MM.1S (cell line): Measurements from ENCODE around the gene CHD6.

ENCODE experiments used
- DNase-seq: peaks from one replicate; pipeline ENCODE4 v3.0.0-alpha.2; 2015
- H2AFZ ChIP-seq: fragments of 300-600 bp; sonication (generic); 2 replicates; pipeline ENCODE4 v1.6.0; 2016; ENCODE audit warnings: antibody characterized with exemption, low read length
- H3F3A ChIP-seq: fragments of 300-600 bp; sonication (generic); 2 replicates; pipeline ENCODE4 v1.6.1; 2016; ENCODE audit warnings: mild to moderate bottlenecking, antibody characterized with exemption, low read length, moderate library complexity, mixed read lengths; ENCODE audit not compliant: insufficient read depth
- H3K27ac ChIP-seq: fragments of 300-600 bp; sonication (generic); 2 replicates; pipeline ENCODE4 v1.5.1; 2016; ENCODE audit warnings: mild to moderate bottlenecking, low read length
- H3K27me3 ChIP-seq: fragments of 300-600 bp; sonication (generic); replicated peaks from 2 replicates; pipeline ENCODE4 v1.6.0; 2016; ENCODE audit warnings: low read length; ENCODE audit not compliant: insufficient read depth
- H3K36me3 ChIP-seq: fragments of 300-600 bp; sonication (generic); replicated peaks from 2 replicates; pipeline ENCODE4 v1.6.1; 2016; ENCODE audit warnings: mild to moderate bottlenecking, low read length, mixed read lengths; ENCODE audit not compliant: insufficient read depth
- H3K4me1 ChIP-seq: fragments of 300-600 bp; sonication (generic); 2 replicates; pipeline ENCODE4 v1.6.1; 2016; ENCODE audit warnings: low read length, mixed read lengths
- H3K4me2 ChIP-seq: fragments of 300-600 bp; sonication (generic); 2 replicates; pipeline ENCODE4 v1.6.0; 2016; ENCODE audit warnings: low read depth, low read length
- H3K4me3 ChIP-seq: fragments of 300-600 bp; sonication (generic); 2 replicates; pipeline ENCODE4 v1.5.1; 2016; ENCODE audit warnings: low read length, mixed read lengths
- H3K79me2 ChIP-seq: fragments of 300-600 bp; sonication (generic); 2 replicates; pipeline ENCODE4 v1.6.1; 2016; ENCODE audit warnings: mixed run types, low read length, mixed read lengths
- H3K9ac ChIP-seq: fragments of 300-600 bp; sonication (generic); 2 replicates; pipeline ENCODE4 v1.6.1; 2016; ENCODE audit warnings: low read length, mixed read lengths
- H3K9me2 ChIP-seq: fragments of 300-600 bp; sonication (generic); replicated peaks from 2 replicates; pipeline ENCODE4 v1.6.1; 2016; ENCODE audit warnings: mild to moderate bottlenecking, low read length, mixed read lengths; ENCODE audit not compliant: insufficient read depth
- H3K9me3 ChIP-seq: fragments of 300-600 bp; sonication (generic); replicated peaks from 2 replicates; pipeline ENCODE4 v1.6.1; 2016; ENCODE audit warnings: mild to moderate bottlenecking, low read length, mixed read lengths; ENCODE audit not compliant: insufficient read depth
- H4K20me1 ChIP-seq: fragments of 300-600 bp; sonication (generic); 2 replicates; pipeline ENCODE4 v1.6.1; 2016; ENCODE audit warnings: mild to moderate bottlenecking, low read length, moderate library complexity, mixed read lengths; ENCODE audit not compliant: insufficient read depth
- EZH2 ChIP-seq: fragments of 300-600 bp; sonication (generic); optimal IDR thresholded peaks from 2 replicates; pipeline ENCODE3; 2017; ENCODE audit warnings: low read depth, mild to moderate bottlenecking, antibody characterized with exemption, low read length, mixed read lengths
- EZH2phosphoT487 ChIP-seq: fragments of 300-600 bp; sonication (generic); IDR thresholded peaks from 2 replicates; pipeline ENCODE4 v1.6.1; 2018; ENCODE audit warnings: antibody characterized with exemption, low read length
- TF ChIP-seq, protein P1 (sequence below): fragments of 300-600 bp; sonication (generic); IDR thresholded peaks from 2 replicates; pipeline ENCODE4 v1.5.1; 2016; ENCODE audit warnings: antibody characterized with exemption, low read length, mixed read lengths

The CHD6 gene

DNA sequence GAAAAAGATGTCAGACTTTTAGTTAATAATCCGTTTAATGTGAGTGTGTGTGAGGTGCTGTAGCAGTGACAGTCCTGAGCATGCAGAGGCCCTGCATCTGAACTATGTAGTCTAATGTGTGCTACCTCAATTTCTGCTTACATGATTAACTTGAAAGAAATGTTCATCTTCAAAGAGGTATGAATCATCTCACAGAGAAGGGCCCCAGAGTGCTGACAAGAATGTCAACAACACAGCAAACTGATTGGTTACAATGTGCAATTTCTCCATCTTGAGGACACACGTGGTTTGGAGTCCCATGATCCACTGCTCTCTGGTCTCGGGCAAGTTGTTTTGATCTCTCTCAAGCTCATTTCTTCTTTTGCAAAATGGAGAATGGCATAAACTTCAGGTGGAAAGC, 189.9 kb downstream of the CHD6 start:
- DNase-seq: no peak

DNA sequence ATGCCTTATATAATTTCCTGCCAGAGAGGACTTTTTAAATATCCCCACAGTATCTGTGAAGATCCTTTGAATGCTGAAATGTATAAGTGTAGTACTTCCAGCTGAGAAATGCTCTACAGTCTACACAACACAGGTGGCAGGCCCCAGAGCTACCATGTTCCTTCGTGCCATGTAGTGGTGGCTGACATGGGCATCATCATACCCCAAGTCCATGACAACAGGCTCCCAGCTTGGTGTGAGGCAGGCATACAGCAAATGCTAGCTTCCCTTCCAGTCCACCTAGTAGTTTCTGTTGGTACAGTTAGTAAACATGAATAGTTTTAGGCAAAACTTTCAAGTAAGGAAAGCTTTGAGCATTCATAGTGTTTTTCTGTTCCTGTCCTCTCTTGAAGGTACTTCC, 190.3 kb downstream of the CHD6 start:
- peaks cover 6% of the 10 kb centered on the region; the same call in 1 of the 2 replicates for H3F3A ChIP-seq
- H3K27me3 ChIP-seq: no peaks in the 10 kb centered on the region
- TF ChIP-seq, protein P1, sequence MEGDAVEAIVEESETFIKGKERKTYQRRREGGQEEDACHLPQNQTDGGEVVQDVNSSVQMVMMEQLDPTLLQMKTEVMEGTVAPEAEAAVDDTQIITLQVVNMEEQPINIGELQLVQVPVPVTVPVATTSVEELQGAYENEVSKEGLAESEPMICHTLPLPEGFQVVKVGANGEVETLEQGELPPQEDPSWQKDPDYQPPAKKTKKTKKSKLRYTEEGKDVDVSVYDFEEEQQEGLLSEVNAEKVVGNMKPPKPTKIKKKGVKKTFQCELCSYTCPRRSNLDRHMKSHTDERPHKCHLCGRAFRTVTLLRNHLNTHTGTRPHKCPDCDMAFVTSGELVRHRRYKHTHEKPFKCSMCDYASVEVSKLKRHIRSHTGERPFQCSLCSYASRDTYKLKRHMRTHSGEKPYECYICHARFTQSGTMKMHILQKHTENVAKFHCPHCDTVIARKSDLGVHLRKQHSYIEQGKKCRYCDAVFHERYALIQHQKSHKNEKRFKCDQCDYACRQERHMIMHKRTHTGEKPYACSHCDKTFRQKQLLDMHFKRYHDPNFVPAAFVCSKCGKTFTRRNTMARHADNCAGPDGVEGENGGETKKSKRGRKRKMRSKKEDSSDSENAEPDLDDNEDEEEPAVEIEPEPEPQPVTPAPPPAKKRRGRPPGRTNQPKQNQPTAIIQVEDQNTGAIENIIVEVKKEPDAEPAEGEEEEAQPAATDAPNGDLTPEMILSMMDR: no peak
- TF ChIP-seq EZH2phosphoT487 (no peak), EZH2 (no peak)
- H3K79me2 ChIP-seq: no peaks in the 10 kb centered on the region
- no peak overlapping the region for H3K4me2 ChIP-seq
- no peaks in the 10 kb centered on the region for H3K36me3 ChIP-seq
- H3K4me1 ChIP-seq: peaks cover 8% of the 10 kb centered on the region
- H3K9me2 ChIP-seq: no peaks in the 10 kb centered on the region
- H3K9ac ChIP-seq: no peak overlapping the region
- H3K4me3 ChIP-seq: no peak overlapping the region
- no peaks in the 10 kb centered on the region for H4K20me1 ChIP-seq
- H2AFZ ChIP-seq: no peak overlapping the region
- no peak for DNase-seq
- no peaks in the 10 kb centered on the region for H3K9me3 ChIP-seq
- no peak overlapping the region for H3K27ac ChIP-seq

More for the DNA sequence above, 189.9 kb downstream of the CHD6 start:
- Histone ChIP-seq H3K9me3 (no peaks in the 10 kb centered on the region), H2AFZ (no peak overlapping the region), H3F3A (peaks cover 10% of the 10 kb centered on the region; the same call in 1 of the 2 replicates), H3K27me3 (no peaks in the 10 kb centered on the region), H3K9me2 (no peaks in the 10 kb centered on the region), H3K4me2 (no peak overlapping the region), H4K20me1 (no peaks in the 10 kb centered on the region), H3K27ac (no peak overlapping the region), H3K4me1 (peaks cover 12% of the 10 kb centered on the region), H3K79me2 (no peaks in the 10 kb centered on the region), H3K9ac (no peak overlapping the region), H3K36me3 (no peaks in the 10 kb centered on the region), H3K4me3 (no peak overlapping the region)
- TF ChIP-seq EZH2: no peak
- TF ChIP-seq, protein P1: no peak
- TF ChIP-seq EZH2phosphoT487: no peak

DNA sequence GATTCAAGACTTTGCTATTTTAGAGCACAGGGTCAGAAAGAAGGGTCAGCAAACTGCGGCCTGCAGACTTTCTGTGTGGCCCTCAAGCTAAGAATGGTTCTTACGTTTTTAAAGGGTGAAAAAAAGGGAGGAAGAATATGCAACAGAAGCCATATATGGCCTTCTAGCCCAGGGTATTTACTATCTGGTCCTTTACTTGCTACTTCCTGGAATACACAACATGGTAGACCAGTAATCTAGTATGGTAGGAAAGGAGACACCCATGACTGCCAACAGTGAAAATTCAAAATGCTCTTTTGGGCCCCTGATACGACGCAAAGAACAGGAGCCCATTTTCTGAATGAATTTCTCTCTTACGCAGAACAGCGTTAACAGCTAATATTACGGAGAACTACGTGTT, 191.2 kb downstream of the CHD6 start:
- TF ChIP-seq EZH2: no peak
- TF ChIP-seq EZH2phosphoT487: no peak
- TF ChIP-seq, protein P1: no peak
- Histone ChIP-seq H2AFZ (no peak overlapping the region), H3K9ac (no peak overlapping the region), H3K4me2 (no peak overlapping the region), H3K4me1 (no peaks in the 10 kb centered on the region), H3K79me2 (no peaks in the 10 kb centered on the region), H3K27ac (no peak overlapping the region), H3K4me3 (no peak overlapping the region), H3K9me2 (no peaks in the 10 kb centered on the region), H3K36me3 (no peaks in the 10 kb centered on the region), H3K9me3 (no peaks in the 10 kb centered on the region), H3F3A (no peaks in the 10 kb centered on the region), H3K27me3 (no peaks in the 10 kb centered on the region), H4K20me1 (no peaks in the 10 kb centered on the region)
- no peak for DNase-seq
